HG02623 (cell line): ENCODE measurements around the gene KLHL29.

ENCODE experiments used
- ATAC-seq: cut with Tn5 transposase; IDR thresholded peaks from one replicate; pipeline ENCODE4 v1.9.1; 2021; ENCODE audit warnings: moderate library complexity; ENCODE audit not compliant: unreplicated experiment

KLHL29 gene

GRCh38 chr2:23640711-23641110, 255.7 kb downstream of the KLHL29 start:
- ATAC-seq: no peak

DNA sequence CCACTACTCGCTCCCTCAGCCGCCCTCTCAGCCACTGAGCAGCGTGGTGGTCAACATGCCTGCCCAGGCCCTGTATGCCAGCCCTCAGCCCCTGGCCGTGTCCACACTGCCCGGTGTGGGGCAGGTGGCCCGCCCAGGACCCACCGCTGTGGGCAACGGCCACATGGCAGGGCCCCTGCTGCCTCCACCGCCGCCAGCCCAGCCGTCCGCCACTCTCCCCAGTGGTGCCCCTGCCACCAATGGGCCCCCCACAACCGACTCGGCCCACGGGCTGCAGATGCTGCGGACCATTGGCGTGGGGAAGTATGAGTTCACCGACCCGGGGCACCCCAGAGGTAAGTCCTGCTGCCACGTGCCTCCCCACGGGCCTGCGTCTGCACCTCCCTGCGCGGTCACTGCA, 257.5 kb downstream of the KLHL29 start:
- no peak for ATAC-seq

DNA sequence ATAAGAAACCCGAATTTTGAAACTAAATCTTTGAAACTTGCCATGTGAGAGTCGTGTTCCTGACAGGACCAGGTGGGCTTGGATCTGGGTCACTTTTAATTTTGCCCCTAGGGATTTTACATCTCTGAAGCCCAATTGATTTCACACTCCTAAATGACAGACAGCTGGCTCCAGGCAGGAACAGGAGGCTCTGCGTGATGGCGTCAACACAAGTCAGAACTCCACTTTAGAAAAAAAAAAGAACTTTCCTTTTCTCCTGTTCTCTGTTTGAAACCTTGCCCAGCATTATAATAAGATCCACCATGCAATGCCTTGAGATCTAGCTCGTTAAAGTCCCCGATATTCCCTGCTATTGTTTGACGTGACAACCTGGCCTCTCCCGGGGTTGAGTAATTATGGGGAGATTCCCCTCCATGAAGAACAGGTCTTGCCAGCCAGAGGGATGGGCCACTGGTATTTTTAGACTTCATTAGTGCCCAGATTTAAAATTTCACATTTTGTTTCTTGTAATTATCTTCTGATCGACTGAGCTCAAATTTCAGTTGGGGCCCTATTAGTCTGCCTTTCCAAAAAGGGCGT, 260.3 kb downstream of the KLHL29 start:
- ATAC-seq: no peak

- no peak for ATAC-seq
Observed at GRCh38 chr2:23647563-23647962, 262.6 kb downstream of the KLHL29 start.

DNA sequence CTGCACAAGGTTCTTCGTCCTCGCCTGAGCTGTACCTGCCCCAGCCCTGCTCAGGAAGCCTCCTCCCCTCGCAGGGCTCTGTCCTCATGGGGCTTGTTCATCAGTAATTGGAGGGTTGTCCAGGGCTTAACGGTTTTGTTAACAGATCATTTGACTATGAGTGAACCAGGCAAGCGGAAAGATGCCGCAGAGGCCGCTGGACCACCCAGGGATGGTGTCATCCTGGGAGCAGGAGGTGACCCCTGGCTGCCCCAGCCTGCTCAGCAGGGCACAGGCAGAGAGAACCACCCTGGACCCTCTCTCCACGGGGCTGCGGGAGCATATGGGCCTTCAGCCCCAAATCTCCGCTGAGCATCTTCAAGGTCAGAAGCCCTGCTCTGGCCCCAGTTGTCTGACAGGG, 264.3 kb downstream of the KLHL29 start:
- no peak for ATAC-seq

GRCh38 chr2:23649819-23650218, 264.8 kb downstream of the KLHL29 start:
- ATAC-seq: no peak

DNA sequence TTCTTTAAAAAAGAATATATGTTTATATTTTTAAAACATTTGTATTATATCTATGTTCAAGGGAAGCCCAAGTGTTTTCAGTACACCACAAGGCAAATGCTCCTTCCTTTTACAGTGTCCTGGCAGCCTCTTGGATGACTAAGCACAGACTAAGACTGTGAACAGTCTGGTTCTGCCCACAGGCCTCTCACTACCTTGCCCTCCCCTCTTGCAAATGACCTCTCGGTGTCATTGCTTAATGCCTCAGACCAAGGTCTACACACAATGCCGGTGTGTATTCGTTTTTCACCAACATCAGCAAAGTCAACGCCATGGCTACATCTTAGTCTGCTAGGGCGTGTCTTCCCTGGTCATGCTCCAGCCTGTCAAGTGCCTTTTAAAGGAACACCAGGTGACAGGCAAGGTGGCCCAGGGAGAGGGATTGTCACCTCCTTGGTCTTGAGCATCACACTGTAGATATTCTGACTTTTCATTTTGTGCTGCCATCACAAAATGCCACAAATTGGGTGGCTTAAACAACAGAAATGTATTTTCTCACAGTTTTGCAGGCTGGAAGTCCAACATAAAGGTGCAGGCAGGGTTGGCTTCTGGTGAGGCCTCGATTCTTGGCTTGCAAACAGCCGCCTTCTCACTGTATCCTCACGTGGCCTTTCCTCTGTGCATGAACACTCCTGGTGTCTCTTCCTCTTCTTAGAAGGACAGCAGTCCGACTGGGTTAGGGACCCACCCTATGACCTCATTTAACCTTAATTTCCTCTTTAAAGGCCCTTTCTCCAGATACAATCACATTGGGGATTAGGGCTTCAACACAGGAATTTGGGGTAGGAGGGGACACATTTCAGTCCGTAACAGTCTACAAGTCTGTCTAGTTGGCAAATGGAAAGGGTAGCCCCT, 266.5 kb downstream of the KLHL29 start:
- no peak for ATAC-seq

- ATAC-seq: no peak
Observed at GRCh38 chr2:23653326-23653725, 268.3 kb downstream of the KLHL29 start.

DNA sequence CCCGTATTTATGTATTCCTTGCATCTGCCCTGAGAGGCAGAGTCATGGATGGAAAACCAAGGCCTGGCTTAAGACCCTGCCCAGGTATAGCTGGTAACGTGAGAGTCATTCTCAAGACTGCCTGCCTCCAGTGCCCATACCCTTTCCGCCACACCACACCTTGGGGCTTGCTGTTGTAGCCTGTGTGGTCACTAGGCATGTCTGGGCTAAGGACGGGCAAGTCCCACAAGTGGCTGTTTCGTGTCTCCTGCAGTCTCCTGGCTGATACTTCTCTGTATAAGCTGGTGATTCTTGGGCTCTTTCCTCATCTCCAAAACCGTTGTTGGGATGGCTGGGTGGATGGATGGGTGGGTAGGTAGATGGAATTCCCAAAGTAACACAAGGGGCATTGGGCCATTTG, 269.8 kb downstream of the KLHL29 start:
- no peak for ATAC-seq

- no peak for ATAC-seq
Observed at GRCh38 chr2:23655934-23656596, 271.1 kb downstream of the KLHL29 start.

DNA sequence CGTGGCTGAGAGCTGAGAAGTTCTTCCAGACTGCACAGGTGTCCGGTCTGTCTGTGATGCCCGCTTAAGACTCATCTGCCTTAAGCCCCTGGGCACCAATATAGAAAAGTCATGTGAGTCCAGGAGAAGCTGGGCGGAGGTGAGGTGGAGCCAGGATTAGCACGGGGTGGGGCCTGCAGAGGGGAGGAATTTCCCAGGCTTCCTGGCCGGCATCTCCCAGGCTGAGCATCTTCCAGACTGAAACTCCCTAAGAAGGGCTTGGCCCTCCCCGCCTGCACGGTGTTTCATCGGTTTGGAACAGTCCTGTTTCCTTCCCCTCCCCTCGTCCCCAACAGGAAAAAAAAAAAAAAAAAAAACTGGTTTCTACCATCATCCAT, 271.6 kb downstream of the KLHL29 start:
- ATAC-seq: no peak

- ATAC-seq: no peak
Observed at GRCh38 chr2:23657371-23657770, 272.4 kb downstream of the KLHL29 start.

GRCh38 chr2:23657934-23658333, 273.0 kb downstream of the KLHL29 start:
- ATAC-seq: no peak

DNA sequence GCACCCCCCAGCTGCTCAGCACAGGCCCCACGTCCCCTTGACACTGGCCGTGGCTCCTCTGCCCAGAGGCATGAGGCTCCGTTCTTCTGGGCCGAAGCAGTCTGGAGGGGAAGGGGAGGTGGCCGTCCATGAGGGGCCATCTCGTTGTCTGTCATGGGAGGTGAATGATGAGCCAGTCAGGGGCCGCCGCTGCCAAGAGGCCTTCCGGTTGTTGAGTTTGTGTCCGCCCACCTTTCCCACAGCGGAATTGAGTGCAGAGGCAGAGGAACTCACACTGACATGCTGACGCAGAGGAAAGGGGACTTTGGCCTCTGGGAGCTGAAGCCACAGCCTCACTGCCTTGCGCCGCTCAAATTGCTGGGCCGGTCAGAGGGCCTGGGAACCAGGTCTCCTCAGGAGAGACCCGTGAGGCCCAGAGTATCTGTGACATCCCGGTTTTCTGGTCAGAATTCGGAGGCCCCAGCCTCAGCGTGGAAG, 273.5 kb downstream of the KLHL29 start:
- no peak for ATAC-seq

- no peak for ATAC-seq
Observed at GRCh38 chr2:23659328-23659727, 274.3 kb downstream of the KLHL29 start.

DNA sequence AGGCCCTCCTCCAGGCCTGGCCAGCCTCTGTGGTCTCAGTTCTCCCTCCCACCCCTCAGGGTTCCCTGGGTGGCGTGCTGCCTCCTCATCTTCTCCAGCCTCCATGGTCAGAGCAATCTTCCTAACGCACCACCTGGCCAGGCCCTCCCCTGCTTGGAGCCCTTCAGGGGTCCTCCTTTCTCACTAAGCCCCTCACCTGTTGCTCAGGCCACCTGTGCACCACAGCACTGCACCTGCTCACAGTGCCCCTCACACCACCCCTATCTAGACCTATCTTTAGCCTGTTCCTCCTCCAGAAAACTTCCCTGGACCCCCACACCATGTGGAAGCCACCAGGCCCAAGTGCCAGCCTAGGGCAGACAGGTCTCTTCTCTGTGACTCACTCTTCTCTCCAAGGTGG, 274.8 kb downstream of the KLHL29 start:
- ATAC-seq: no peak

DNA sequence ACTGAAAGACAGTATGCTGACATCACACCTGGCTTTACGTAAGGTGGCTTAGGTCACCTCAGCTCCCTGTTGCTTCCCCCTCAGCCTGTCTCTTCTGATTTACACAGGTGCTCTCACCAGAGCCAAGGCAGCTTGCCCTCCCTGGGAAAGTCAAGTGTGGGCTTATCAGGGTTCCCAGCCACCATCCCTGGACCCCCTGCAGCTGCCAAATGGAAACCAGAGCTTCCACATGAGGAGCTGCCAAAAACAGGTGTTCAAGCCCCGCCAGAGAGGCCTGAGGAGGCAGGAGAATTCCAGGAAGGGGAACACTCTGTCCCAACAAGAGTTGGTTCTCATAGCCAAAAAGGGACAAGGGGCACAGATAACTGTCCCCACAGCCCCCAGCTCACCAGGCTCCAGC, 275.3 kb downstream of the KLHL29 start:
- ATAC-seq: no peak

GRCh38 chr2:23661276-23662050, 276.5 kb downstream of the KLHL29 start:
- ATAC-seq: no peak

DNA sequence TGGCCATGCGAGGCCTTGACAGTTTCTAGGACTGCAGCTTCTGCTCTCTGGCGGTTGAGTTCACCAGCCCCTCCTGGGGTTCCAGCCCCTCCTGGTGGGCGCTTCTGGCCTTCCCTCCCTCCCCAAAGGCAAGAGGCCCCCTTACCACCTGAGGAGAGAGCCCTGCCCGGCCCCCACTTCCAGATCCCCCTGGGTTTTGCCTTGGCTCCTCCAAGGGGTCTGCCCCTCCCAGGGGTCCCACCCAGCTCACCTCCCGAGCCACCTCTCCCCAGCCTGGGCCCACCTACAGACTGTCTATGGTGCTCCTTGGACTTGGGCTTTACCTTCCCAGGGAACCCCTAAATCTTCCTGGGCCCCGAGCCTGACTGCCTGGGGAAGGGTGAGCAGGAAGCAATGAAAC, 277.5 kb downstream of the KLHL29 start:
- ATAC-seq: no peak

GRCh38 chr2:23662941-23663920, 278.3 kb downstream of the KLHL29 start:
- ATAC-seq: no peak
